Loucy (cell line): ENCODE measurements around the gene FAR1.

Experiments used
- EZH2phosphoT487 ChIP-seq: fragments of 200-600 bp; IDR thresholded peaks from 2 replicates; pipeline ENCODE4 v1.6.1; 2018; ENCODE audit warnings: antibody characterized with exemption, mild to moderate bottlenecking, moderate library complexity, borderline replicate concordance
- TF ChIP-seq, protein P1 (sequence below): fragments of 200-600 bp; sonication (generic); conservative IDR thresholded peaks from 2 replicates; pipeline ENCODE4 v1.5.1; 2014; ENCODE audit warnings: mild to moderate bottlenecking, antibody characterized with exemption, low read length

DNA sequence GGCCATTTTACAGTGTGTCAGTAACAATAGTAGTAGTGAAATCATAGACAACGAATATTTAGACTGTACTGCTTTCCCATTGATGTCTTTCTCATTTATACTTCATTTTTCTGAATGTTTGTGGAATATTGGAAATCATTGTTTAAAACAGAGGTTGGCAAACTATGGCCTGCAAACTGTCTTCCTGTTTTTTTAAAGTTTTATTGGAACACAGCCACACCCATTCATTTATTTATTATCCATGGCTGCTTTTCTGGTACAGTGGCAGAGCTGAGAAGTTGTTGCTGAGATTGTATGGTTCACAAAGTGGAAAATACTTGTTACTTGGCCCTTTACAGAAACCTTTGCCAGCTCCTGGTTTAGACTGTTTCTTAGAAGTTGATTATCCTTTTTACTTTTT, 13.7 kb downstream of the FAR1 start:
- TF ChIP-seq, protein P1, sequence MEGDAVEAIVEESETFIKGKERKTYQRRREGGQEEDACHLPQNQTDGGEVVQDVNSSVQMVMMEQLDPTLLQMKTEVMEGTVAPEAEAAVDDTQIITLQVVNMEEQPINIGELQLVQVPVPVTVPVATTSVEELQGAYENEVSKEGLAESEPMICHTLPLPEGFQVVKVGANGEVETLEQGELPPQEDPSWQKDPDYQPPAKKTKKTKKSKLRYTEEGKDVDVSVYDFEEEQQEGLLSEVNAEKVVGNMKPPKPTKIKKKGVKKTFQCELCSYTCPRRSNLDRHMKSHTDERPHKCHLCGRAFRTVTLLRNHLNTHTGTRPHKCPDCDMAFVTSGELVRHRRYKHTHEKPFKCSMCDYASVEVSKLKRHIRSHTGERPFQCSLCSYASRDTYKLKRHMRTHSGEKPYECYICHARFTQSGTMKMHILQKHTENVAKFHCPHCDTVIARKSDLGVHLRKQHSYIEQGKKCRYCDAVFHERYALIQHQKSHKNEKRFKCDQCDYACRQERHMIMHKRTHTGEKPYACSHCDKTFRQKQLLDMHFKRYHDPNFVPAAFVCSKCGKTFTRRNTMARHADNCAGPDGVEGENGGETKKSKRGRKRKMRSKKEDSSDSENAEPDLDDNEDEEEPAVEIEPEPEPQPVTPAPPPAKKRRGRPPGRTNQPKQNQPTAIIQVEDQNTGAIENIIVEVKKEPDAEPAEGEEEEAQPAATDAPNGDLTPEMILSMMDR: no peak
- no peak for TF ChIP-seq EZH2phosphoT487
